DMS53 treated with DMSO at 0.1 percent for 48 hours (cell line): Measurements from ENCODE around the gene ZCCHC17.

ENCODE experiments used
- DNase-seq: peaks from one replicate; lab custom pipeline; 2025; ENCODE audit not compliant: unreplicated experiment; lab: John Stamatoyannopoulos, UW

The ZCCHC17 gene

GRCh38 chr1:31302709-31303441 is 6.0 kb downstream of the ZCCHC17 start:
- DNase-seq, result no peak

- no peak for DNase-seq
Measured at GRCh38 chr1:31306278-31306677, 9.4 kb downstream of the ZCCHC17 start.

GRCh38 chr1:31308036-31308435 is 11.2 kb downstream of the ZCCHC17 start:
- DNase-seq, result no peak

- no peak for DNase-seq
Measured at GRCh38 chr1:31310198-31310597, 13.4 kb downstream of the ZCCHC17 start.

GRCh38 chr1:31315902-31316301 is 19.1 kb downstream of the ZCCHC17 start:
- DNase-seq, result no peak

- no peak for DNase-seq
Measured at GRCh38 chr1:31318146-31318545, 21.3 kb downstream of the ZCCHC17 start.

GRCh38 chr1:31324093-31324492 is 27.3 kb downstream of the ZCCHC17 start:
- DNase-seq, result no peak

GRCh38 chr1:31324992-31325391 is 28.2 kb downstream of the ZCCHC17 start:
- DNase-seq, result no peak

GRCh38 chr1:31326461-31326860 is 29.6 kb downstream of the ZCCHC17 start:
- no peak for DNase-seq

- DNase-seq, result no peak
Measured at GRCh38 chr1:31327381-31327780, 30.5 kb downstream of the ZCCHC17 start.

- peak; percentile 66 for DNase-seq
Measured at GRCh38 chr1:31335007-31335406, 38.2 kb downstream of the ZCCHC17 start.

GRCh38 chr1:31336687-31337467 is 40.0 kb downstream of the ZCCHC17 start:
- no peak for DNase-seq

GRCh38 chr1:31344503-31344902 is 47.7 kb downstream of the ZCCHC17 start:
- DNase-seq, result no peak

GRCh38 chr1:31345635-31346034 is 48.8 kb downstream of the ZCCHC17 start:
- DNase-seq, result no peak

- no peak for DNase-seq
Measured at GRCh38 chr1:31346785-31347184, 50.0 kb downstream of the ZCCHC17 start.

GRCh38 chr1:31348449-31348848 is 51.6 kb downstream of the ZCCHC17 start:
- DNase-seq, result no peak

GRCh38 chr1:31354283-31354682 is 57.5 kb downstream of the ZCCHC17 start:
- DNase-seq, result no peak

- DNase-seq, result no peak
Measured at GRCh38 chr1:31356427-31356826, 59.6 kb downstream of the ZCCHC17 start.

GRCh38 chr1:31361607-31362006 is 64.8 kb downstream of the ZCCHC17 start:
- no peak for DNase-seq

GRCh38 chr1:31362032-31362431 is 65.2 kb downstream of the ZCCHC17 start:
- no peak for DNase-seq

- DNase-seq, result no peak
Measured at GRCh38 chr1:31364561-31365250, 67.9 kb downstream of the ZCCHC17 start.

- peak; percentile 8 for DNase-seq
Measured at GRCh38 chr1:31366796-31367195, 70.0 kb downstream of the ZCCHC17 start.
